Measurements from ENCODE around the gene SPSB4. TPM values are rescaled to one million over a fixed set of nuclear protein-coding genes. Genes with fewer than 3 reads are reported as not detected.

Gene SPSB4
- total and polyA plus RNA-seq, 10 of the 15 experiments (the other 5 are each of a cell fraction or from before 2014, with no cell fraction given), result not detected

DNA sequence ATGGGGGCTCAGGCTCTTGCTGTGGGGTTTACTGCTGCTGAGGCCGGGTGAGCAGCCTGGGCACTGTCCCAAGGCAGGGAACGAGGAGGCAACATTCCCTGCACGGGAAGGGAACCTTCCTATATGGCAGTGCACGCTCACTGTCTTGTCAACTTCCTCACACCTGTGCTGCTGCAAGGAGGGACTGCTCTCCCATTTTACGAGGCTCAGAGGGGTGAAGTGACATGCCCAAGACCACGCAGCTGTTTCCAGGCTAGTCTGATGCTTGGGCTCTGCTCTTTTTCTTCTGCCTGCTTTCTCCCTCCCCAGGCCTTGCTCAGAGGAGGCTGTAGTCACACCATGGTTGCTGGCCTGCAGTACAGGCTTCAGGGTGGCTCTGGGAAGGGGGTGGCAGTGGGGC, 41.5 kb downstream of the SPSB4 start:
- no peak for DNase-seq (ENCODE audit: low read depth, low spot score)
- Histone ChIP-seq H3K4me1 (ENCODE audit: control insufficient read depth, insufficient read depth, low read length) (no peaks in the 10 kb centered on the region), H4K20me1 (ENCODE audit: control insufficient read depth, insufficient read depth) (no peaks in the 10 kb centered on the region), H3K4me2 (ENCODE audit: control insufficient read depth, insufficient read depth) (no peak overlapping the region), H3K27ac (ENCODE audit: control insufficient read depth, insufficient read depth) (no peak overlapping the region), H2AFZ (ENCODE audit: control insufficient read depth, low read depth, low read length) (no peak overlapping the region), H3K9ac (ENCODE audit: control insufficient read depth, insufficient read depth, low read length) (no peak overlapping the region), H3K4me3 (no peak overlapping the region), H3K79me2 (ENCODE audit: control insufficient read depth, insufficient read depth, low read length) (no peaks in the 10 kb centered on the region), H3K36me3 (ENCODE audit: control insufficient read depth in 2 of 2, insufficient read depth in 2 of 2, low read length in 1 of 2) (no peaks in the 10 kb centered on the region), H3K27me3 (replicated peaks in 1 of 2; ENCODE audit: control insufficient read depth in 2 of 2, insufficient read depth in 2 of 2, low read length in 1 of 2) (no peaks in the 10 kb centered on the region), H3K9me3 (replicated peaks; ENCODE audit: control insufficient read depth, insufficient read depth, low read length) (no peaks in the 10 kb centered on the region)
- ChIA-PET POLR2A (no interaction called here), CTCF (no interaction called here), RAD21 (ENCODE audit: unreplicated experiment) (no interaction called here), SMC1A (ENCODE audit: uncharacterized antibody, unreplicated experiment) (no interaction called here)
- intact Hi-C loops (cut with micrococcal nuclease; ENCODE audit: unreplicated experiment) (no loop called here), in situ Hi-C loops (cut with MboI) (no loop called here)
- BruUV-seq (replicated peaks), result no TSS peak
- ATAC-seq, result no peak
- FAIRE-seq, result no peak
- WGBS (ENCODE audit: insufficient coverage, insufficient replicate concordance, low lambda C conversion rate, missing lambda C conversion rate), result 10% methylated on average over 6 of the region's 6 CpGs
- TF ChIP-seq POLR2AphosphoS2 (IDR thresholded peaks at IDR 0.05; ENCODE audit: low read depth, low read length) (no peak), POU2F2 (IDR thresholded peaks at IDR 0.05; ENCODE audit: borderline replicate concordance, low read depth, low read length) (no peak), CBFB (IDR thresholded peaks at IDR 0.05; ENCODE audit: low read depth) (no peak), TAF1 (IDR thresholded peaks at IDR 0.05; ENCODE audit: borderline replicate concordance, low read depth, low read length) (no peak), JUNB (IDR thresholded peaks at IDR 0.05) (no peak), TARDBP (IDR thresholded peaks at IDR 0.05; ENCODE audit: borderline replicate concordance) (no peak), STAT1 (conservative IDR thresholded peaks at IDR 0.05) (no peak), RELB (IDR thresholded peaks at IDR 0.05; ENCODE audit: low read depth) (no peak), EED (IDR thresholded peaks at IDR 0.05; ENCODE audit: low read depth) (no peak)

Data from GM12878 (cell line).